Stimulated activated CD4-positive, alpha-beta T cell treated with anti-CD3 and anti-CD28 coated beads, Interleukin-1b, Interleukin-23, amount 100 ng/mL, for 48 hours (primary cell): ENCODE data around the gene CHEK2.
"Not testable (repeated sequence)": the region's sequence is repeated elsewhere in the genome, so short reads cannot be mapped to it uniquely, and the experiment has no call there.

Source experiments
- DNase-seq: peaks from one replicate; pipeline ENCODE4 v3.0.0-alpha.2; 2020

Gene CHEK2

GRCh38 chr22:28741200-28741784, 328 bp downstream of the CHEK2 start:
- no peak for DNase-seq

GRCh38 chr22:28738876-28739275, 2.7 kb downstream of the CHEK2 start:
- not testable (repeated sequence) for DNase-seq

DNA sequence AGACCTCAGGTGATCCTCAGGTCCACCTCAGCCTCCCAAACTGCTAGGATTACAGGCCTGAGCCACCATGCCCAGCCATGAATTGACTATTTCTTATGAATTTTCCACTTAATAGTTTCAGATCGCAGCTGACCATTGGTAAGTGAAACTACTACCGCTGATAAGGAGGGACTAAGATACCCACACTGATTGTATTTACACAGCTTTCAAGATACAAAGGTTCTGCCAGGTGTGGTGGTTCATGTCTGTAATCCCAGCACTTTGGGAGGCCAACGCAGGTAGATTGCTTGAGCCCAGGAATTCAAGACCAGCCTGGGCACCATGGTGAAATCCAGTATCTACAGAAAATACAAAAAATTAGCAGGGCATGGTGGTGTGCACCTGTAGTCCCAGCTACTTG, 3.9 kb downstream of the CHEK2 start:
- DNase-seq: no peak

DNA sequence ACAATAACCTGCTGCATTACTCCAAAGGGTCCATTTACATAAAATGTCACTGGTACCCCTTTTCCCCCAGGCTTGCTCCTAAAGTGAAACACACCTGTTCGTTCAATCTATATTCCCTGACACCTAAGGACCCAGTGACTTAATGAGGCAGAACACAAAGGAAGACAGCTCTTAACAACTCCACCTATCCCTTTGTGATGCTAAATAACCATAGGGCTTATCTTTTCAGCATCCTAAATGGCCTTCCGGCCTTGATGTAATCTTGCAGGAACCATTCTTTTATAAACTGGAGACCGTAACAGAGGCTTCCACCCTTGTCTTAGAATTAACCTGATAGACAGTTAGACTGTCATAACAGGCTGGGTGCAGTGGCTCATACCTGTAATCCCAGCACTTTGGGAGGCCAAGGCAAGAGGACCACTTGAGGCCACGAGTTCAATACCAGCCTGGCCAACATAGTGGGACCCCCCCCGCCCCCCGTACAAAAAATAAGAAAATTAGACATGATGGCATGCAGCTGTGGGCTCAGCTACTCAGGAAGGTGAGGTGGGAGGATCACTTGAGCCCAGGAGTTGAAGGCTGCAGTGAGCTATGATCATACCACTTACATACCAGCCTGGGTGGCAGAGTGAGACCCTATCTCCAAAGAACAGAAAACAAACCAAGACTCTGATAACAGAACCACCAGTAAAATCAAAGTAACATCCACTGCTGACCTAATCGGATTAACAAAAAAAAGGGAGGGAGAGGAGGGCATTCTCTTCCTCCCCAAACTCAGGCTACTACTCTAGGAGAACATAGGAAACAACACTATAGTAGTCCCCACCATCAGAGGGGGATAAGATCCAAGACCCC, 5.1 kb downstream of the CHEK2 start:
- no peak for DNase-seq

GRCh38 chr22:28734393-28734792, 7.2 kb downstream of the CHEK2 start:
- no peak for DNase-seq

GRCh38 chr22:28730179-28730578, 11.4 kb downstream of the CHEK2 start:
- no peak for DNase-seq

DNA sequence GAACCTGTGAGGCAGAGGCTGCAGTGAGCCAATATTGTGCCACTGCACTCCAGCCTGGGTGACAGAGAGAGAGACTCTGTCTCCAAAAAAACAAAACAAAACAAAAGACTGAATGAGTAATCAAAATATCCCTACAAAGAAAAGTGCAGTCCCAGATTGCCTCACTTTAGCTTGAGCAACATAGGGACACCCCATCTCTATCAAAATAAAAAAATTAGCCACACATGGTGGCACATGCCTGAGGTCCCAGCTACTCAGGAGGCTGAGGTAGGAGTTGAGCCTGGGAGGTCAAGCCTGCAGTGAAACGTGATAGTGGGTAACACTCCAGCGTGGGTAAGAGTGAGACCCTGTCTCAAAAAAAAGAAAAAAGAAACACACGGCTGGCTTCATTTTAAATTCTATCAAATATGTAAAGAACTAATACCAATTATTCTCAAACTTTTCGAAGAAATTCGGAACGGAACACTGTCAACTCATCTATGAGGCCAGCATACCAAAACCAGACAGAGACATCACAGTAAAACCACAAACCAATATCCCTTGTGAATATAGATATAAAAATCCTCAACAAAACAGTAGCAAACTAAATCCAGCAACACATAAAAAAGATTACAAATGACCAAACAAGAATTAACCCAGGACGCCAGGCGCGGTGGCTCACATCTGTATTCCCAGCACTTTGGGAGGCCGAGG, 12.9 kb downstream of the CHEK2 start:
- DNase-seq: no peak

- DNase-seq: no peak
These were observed 13.6 kb downstream of the CHEK2 start for GRCh38 chr22:28728002-28728401.

- DNase-seq: no peak
These were observed 23.6 kb downstream of the CHEK2 start for GRCh38 chr22:28718044-28718443.

GRCh38 chr22:28716686-28717085, 24.9 kb downstream of the CHEK2 start:
- DNase-seq: no peak

GRCh38 chr22:28715611-28716010, 26.0 kb downstream of the CHEK2 start:
- no peak for DNase-seq

DNA sequence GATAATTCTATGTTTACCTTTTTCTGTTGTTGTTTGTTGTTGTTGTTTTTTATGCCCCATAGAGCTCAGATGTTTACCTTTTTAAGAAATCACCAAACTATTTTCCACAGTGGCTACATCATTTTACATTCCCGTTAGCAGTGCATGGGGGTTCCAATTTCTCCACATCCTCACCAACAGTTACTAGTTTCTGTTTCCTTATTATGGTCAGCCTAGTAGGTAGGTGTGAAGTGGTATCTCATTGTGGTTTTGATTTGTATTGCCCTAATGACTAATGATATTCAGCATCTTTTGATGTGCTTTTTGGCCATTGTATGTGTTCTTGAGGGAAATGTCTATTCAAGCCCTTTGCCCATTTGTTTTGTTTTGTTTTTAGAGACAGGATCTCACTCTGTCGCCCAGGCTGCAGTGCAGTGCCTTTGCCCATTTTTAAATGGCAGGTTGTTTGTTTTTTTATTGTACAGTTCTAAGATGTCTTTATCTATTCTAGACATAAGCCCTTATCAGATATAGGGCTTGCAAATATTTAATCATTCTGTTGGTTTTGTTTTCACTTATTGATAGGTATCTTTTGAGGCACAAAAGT, 27.5 kb downstream of the CHEK2 start:
- DNase-seq: no peak

GRCh38 chr22:28711820-28712777, 29.5 kb downstream of the CHEK2 start:
- DNase-seq: no peak

DNA sequence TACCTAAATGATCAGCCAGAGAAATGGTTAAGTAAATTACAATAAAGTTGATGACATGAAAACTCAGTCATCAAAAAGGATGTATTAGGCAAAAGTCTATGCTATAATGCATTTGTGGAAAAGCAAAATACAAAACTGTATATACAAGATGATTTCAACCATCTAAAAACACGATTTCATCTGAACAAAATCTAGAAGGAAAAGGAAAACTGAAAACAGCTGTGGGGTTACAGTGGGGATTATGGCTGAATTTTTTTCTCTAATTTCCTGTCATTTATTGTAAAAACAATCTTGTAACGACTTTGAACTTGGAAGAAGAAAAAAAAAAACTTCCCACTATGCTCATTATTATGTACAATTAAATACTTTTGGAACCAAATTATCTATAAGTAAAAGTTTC, 30.3 kb downstream of the CHEK2 start:
- no peak for DNase-seq

DNA sequence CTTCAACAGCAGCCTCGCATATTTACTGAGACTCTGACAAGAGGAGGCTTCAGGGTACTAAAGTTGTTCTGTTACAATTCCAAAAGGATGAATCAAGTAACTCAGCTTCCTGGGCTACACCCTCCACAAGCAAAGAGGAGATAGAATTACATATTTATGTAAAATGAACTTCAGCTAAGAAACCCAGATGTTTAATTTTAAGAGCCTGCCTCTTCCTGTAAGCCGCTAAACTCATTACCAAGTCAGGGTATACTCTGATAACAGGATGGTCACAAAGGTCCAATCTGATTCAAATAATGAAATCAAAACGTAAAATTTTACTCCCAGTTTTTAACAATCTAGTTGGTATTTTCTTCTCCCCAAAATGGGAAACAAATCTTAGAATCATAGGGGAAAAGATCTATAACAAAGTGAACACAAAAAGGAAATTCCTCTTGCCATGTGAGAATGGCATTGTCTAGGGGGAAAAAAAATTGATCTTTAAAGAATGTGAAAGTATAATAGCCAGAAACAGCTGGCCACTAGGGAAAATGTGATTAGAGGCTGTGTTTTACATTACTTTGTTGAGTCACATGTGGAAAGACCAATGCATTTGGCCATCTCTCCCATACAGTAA, 30.9 kb downstream of the CHEK2 start:
- no peak for DNase-seq

- DNase-seq: no peak
These were observed 31.5 kb downstream of the CHEK2 start for GRCh38 chr22:28710107-28710506.

DNA sequence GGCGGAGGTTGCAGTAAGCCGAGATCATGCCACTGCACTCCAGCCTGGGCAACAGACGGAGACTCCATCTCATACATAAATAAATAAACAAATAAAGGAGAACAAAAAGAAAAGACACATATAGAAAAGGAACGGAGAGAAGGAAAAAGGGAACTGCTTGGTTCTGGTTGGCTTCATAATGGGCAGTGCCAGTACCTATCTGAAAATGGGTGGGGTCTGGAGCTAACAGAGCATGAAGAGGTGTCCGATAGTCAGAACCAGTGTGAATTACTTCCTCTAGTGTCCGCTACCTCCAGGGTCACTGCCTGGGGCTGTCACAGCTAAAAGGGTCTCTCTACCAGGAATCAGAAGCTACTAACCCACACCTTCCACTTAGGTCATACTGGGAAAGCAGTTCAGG, 34.8 kb downstream of the CHEK2 start:
- DNase-seq: no peak

DNA sequence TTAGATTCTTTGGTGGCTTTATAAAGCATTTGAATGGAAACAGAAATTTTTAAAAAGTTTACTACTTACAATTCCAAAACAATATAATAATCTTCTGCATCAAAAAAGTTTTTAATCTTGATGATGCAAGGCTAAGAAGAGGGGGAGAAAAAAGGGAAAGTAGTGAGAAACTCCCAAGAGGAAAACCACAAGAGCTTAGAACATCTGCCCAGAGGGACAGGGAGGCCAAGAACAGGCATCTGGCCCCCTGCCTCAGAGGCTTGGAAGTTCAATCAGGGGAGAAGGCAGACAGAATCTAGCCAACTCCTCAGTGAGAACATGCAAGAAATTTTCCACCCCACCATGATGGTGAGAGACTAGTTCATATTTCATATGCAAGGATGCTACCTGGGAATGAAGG, 38.2 kb downstream of the CHEK2 start:
- DNase-seq: no peak

DNA sequence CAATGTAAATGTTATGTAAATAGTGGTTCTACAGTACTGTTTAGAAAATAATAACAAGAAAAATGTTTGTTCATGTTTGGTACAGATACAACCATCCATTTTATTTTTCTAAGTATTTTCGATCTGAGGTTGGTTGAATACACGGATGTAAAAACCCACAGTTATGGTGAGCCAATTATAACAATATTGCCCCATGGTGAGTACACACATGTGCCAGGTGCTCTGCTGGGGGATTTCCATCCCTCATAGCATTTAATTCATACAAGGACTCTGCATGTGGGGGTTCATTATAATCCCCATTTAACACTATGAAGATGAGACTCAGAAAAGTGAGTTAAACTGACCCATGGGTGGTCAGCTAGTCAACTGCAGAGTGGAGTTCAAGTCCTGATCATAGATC, 38.7 kb downstream of the CHEK2 start:
- DNase-seq: no peak

- DNase-seq: not testable (repeated sequence)
These were observed 48.4 kb downstream of the CHEK2 start for GRCh38 chr22:28693041-28693760.

DNA sequence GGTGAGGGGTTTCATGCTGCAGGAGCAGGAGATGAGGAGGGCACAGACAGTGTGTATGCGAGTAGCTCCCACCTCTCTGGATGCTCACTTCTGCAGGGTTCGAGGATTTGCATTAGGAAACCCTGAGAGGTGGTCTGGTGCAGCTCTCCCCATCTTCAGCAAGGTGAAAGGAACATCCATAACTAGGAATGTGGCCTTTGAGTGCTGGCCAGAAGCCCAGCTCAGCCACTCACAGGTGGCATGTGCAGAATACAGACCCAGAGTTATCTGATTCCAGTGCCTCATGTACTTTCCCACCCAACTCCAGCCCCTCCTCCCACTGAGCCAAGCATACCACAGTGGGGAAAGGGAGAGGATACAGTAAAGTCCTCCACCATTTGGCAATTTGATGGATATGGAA, 51.8 kb downstream of the CHEK2 start:
- DNase-seq: not testable (repeated sequence)
